Central memory CD4-positive, alpha-beta T cell (primary cell): ENCODE results near the gene RAB3IL1.

Source experiments
- DNase-seq: peaks from one replicate; pipeline ENCODE4 v3.0.0; 2022

Gene RAB3IL1

DNA sequence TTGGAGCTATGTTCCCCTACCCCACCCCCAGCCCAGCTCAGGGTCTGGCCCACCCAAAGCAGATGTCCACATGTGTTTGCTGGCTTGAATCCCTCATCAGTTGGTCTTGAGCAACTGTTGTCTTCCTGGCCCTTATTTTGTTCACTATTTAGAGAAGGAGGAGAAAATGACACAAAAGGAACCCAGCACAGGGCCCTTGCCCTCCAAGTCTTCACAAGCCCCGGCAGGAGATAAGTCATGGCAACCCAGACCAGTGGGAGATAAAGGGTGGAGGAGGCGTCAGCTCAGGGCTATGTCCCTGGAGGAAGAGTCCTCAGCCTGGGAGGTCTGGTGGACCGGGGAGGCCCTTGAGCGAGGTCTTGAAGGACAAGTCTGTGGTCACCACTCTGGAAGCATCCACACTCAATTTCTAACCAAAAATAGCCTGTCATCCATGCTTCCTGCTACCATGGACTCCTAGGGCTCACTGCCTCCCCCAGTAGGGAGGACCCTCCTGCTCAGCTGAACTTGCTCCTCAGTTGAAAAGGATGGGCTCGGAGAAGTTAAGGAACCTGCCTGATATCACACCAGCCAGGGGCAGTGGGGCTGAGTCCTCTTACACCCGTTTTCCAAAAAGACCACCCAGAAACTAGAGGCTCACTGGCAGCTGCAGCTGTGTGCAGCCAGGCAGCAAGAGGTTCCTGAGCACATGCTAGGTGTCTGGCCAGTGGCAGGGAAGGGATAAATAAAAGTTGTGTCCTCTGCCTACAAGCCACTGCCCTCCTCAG lies 1.8 kb upstream of the RAB3IL1 start:
- no peak for DNase-seq

DNA sequence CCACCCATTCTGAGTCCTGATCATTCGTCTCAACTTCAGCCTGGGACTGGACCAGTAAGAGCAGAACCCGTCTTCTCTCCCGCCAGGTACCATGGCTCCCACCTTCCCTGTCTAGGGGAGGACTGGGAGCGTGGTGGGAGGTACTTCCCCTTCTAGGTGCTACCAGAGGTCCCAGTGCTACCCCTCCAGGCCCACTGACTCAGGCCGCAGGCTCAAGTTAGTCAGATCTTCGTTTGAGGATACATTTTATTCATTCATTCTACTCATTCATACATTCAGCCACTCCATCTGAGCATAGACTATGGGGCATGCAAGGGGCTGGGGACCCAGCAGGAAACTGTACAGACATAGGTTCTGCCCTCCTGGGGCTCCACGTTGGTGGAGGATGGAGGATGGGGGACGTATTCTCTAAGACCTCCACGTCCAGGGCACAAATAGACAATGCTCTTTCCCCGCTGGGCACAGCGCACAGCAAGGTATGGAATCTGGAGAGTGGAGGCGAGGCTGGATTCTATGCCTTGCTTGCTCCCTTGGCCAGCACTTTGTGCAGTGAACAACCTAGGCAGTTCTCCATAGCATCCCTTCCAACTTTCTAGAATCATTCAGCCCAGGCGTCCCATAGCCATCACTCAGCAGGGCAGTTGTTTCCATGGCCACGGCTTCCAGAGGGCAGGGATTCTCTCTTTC lies 1.0 kb upstream of the RAB3IL1 start:
- DNase-seq: no peak

DNA sequence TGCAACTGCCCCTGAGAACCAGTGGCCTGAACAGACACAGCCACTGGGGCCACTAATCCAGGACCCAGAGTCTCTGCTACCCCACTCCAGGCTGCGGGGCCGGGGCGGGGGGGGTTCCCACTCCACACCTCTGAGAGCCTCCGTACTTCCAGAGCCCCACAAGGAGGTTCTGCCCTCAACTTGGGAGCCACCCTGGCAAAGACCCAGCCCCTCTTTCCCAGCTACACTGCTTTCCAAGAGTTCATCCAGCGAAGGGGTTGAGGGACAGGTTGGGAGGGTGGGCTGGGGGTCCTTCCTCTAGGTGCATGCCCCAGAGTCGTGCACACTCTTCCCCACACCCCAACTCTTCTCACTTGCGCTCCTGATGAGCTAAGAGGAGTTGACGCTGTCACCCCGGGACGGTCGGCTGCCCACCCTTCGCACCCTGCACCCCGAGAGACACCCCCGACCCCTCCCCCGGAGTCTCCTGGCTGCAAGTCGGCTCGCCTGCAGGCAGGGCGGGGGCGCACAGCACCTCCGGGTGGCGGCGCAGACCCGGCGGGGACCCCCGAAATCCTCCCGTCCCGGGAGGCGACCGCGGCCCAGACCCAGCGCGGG lies 531 bp downstream of the RAB3IL1 start:
- DNase-seq: no peak

- DNase-seq: no peak
Observed at GRCh38 chr11:61914471-61915171, 2.7 kb downstream of the RAB3IL1 start.

- DNase-seq: no peak
Observed at GRCh38 chr11:61913699-61914395, 3.5 kb downstream of the RAB3IL1 start.

DNA sequence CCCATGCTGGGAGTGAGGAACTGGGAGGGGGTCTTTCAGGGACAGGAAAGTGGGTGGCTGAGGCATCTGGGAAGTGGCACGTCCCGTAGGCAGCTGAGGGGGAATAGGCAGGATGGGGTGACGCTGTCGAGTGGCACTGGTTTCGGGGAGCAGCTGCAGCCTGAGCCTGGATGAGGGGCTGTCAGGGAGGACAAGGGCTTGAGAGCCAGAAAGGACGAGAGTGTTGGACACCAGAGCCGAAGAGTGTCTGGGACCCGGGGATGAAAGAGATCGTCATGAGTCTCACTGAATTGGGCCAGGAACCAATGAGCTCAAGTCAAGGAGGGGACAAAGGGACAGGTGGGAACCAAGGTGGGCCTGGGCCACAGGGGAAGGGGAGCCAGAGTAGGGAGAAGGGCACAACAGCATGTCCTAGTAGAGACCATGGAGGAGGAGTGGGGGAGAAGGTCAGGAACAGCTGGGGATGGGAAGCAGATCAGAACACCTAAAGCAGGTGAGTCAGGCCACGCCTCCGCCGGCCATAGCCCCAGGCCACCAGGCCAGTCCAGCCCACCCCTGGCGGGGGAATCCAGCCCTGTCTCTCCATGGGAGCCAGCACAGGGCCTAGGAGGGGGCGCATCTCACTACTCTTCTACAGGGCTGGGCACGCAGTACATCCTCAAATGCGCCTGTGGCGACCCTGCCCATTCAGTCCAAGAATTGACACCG lies 4.2 kb downstream of the RAB3IL1 start:
- DNase-seq: no peak

DNA sequence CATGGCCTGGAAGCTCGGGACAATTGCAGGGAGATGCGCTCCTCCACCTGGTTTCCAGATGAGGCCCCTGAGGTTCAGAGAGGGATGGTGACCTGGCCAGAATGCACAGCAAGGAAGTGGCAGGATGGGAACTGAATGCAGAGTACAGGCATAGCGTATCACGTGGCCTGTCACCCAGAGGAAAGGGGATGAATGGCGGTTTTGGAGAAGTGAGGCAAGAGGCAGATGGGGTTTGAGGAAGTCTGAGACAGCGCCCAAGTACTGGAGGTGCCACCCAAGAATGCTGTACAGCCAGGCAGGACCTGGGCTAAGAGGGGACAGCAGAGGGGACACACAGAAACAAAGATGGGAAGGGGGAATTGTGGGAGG lies 4.9 kb downstream of the RAB3IL1 start:
- no peak for DNase-seq

DNA sequence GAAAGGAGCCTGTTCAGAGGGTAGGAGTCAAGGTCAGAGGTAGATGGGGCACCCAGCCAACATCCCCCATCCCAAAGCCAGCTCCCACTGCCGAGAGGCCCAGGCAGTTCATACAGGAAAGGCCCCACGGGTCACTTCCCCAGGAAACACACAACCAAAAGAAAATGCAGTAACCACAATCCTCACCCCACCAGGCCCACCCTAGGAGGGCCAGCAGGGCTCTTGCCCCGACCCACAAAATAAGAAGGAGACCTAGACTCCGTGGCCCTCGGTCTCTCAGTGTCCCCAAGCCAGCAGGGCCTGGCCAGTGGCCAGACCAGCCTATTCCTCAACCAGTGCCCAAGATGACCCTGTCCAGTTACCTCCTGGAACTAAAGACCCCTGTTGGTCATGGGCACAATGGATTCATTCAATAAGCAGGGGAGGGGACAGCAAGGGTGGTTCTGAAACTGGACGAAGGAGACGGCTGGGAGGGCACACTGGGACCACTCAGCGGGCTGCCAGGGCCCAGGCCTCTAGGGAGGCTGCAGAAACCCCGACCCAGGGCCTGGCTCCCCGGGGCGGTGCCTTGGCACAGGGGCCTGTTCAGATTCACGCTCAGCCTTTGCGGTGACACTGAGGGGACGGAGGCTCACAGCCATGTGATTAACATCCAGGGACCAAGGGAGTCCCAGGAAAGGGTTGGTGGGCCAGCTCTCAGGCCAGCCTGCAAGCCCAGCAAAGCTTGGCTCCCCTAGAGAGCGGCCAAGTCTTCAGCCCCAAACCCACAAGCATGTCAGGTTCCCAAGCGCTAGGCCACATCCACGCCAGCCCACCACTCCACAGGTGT lies 5.5 kb downstream of the RAB3IL1 start:
- DNase-seq: no peak

- DNase-seq: no peak
Observed at GRCh38 chr11:61911128-61911700, 6.2 kb downstream of the RAB3IL1 start.

GRCh38 chr11:61910187-61911127 lies 6.9 kb downstream of the RAB3IL1 start:
- DNase-seq: no peak

GRCh38 chr11:61908730-61909316 lies 8.5 kb downstream of the RAB3IL1 start:
- no peak for DNase-seq

GRCh38 chr11:61907871-61908729 lies 9.3 kb downstream of the RAB3IL1 start:
- DNase-seq: no peak

DNA sequence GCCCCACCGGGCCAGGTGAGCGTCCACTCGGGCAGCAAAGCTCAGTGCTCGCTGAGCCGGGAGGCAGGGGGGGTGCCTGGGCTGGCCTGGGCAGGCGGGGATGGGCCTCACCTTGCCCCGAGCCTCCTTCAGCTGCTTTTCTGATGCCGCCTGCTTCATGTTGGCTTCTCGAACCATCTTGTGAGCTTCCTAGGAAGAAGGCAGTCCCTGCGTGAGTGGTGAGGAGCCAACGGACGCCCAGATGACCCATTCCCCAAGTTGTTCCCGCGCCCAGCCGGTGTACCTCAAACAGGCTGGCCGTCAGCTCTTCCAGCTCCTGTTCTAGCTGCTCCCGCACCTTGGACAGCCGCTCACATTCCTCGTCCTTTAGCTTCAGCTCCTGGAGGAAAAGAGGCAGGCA lies 10.1 kb downstream of the RAB3IL1 start:
- DNase-seq: no peak

- DNase-seq: no peak
Observed at GRCh38 chr11:61906522-61906909, 10.8 kb downstream of the RAB3IL1 start.

- DNase-seq: no peak
Observed at GRCh38 chr11:61905801-61906521, 11.4 kb downstream of the RAB3IL1 start.

DNA sequence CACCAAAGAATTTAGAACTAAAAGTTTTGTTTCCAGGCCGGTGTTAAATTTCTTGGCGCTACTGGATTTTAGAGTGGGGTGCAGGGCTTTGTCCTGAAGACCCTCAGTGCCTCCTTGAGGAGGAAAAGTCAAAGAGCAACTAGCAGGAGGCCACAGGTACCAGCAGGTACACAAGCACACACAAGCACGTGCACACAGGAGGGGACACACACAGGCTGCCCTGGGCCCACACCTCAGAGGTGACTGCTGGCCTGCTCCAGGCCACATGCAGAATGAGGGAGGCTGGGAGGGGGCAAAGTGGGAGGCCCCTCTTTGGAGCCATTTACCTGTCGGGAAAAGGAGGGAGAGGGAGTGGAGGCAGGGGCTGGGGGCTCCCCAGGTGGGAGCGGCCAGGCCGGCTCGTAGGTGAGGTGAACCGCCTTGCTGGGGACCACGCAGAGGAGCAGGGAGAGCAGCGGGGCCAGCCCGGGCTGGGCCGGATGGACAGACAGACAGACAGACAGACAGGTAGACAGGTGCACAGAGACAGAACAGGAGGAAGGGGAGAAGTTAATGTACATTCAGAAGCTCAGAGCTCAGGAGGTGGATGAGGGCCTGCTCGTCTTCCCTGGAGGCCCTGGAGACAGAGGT lies 12.2 kb downstream of the RAB3IL1 start:
- DNase-seq: no peak

GRCh38 chr11:61904539-61905048 lies 12.8 kb downstream of the RAB3IL1 start:
- no peak for DNase-seq
